Activated CD4-positive, alpha-beta T cell treated with anti-CD3 and anti-CD28 coated beads, Interleukin-2, amount 50 U/mL, for 48 hours (primary cell): ENCODE data around the gene TOMM34.

Experiments
- DNase-seq, 2 experiments: peaks; one replicate each; pipeline ENCODE4 v3.0.0-alpha.2; 2020

TOMM34 gene

DNA sequence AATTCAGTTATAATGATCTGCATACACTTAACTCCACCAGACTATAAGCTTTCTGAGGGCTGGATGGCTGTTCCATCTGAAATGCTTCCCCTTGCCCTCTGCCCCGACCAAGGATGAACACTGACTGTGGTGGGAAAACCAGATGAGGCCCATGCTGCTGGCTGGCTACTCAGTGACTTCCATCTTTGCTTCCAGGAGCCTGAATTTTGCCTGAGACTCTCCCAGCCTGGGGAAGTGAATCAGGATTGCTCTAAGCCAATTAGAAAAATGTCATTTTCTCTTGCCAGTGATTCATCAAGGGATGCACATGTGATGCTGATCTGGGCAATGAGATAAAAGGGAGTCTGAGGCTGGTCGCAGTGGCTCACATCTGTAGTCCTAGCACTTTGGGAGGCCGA, 1.7 kb upstream of the TOMM34 start:
- DNase-seq, result no peak

DNA sequence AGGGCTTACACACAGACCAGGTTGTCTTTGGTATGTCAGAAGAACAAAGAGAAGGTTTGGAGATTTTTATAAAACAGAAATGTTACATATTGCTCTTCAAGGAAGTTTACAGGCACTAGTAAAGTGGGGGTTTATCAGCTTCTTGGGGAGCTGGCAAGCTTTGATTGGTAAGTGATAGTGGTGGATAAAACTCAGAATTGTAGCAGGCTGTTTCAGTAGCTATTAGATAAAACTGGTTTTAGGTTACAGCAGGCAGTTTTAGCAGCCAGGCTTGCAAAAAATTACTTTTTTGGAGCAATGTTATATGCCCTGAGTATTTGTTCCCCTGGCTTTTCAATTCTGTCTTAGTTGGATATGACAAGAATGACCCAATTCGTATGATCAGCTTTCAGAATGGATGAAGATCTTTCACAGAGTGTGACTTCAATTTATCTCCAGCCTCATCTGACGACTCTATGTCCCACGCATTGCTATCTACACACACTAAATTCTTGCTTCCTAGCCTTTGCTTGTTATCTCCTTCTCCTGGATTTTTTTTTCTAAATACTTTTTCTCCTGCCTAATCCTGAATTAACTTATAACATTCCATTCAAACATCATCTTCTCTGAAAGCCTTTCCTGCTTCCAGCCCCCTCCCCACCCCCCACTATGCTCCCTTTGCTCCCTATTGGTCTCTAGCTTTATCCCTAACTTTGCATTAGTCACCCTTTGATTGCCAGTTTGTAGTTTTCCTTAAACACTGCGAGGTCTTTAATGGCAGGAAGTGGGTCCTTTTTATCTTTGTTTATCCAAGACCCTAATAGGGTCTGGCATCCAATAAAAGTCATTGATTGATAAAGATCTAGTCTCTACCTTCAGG, 1.0 kb upstream of the TOMM34 start:
- no peak for DNase-seq

GRCh38 chr20:44959638-44960102, 527 bp downstream of the TOMM34 start:
- peak; percentile 76 to 80 for DNase-seq

DNA sequence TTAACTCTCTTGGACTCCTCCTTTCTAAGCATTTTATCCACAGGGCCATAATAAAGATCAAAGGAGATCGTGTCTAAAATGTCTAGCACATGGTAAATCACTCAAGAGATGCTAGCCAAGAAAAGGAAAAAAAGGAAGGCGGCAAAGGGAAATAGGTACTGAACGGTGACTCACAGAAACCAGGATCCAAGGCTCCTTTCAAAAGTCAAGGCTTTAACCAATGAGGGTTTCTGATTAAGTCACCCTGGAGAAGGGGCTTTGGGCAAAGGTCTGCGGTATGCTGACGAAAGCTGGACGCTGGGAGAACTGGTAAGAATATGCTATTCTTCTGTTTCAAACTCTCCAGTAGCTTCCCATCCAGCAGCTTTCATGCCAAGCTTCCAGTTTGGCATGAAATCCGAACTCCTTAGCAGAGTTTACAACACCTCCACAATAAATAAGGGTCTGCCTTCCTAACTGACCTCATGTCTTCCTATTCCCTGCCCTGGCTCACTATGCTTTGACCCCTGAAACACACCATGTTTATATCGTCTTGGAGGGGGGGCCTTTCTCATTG, 1.0 kb downstream of the TOMM34 start:
- DNase-seq, result peak; percentile 43 to 62

DNA sequence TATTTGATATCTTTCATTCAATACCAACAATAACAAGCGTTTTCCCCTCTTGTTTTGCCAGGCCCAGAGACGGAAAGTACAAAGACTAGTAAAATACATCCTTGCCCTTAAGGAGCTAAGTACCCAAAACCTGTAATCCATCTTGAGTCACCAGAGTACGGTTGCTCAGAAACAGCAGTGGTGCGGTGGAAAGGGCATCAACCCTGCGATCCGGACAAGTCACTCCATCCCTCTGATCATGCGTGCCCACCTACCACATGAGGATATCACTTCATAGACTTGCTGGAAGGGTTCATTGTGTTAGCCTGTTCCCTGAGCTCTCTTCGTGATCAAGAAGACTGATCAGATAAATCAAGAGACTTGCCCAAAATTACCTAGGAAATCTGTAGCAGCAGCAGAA, 1.9 kb downstream of the TOMM34 start:
- no peak for DNase-seq

DNA sequence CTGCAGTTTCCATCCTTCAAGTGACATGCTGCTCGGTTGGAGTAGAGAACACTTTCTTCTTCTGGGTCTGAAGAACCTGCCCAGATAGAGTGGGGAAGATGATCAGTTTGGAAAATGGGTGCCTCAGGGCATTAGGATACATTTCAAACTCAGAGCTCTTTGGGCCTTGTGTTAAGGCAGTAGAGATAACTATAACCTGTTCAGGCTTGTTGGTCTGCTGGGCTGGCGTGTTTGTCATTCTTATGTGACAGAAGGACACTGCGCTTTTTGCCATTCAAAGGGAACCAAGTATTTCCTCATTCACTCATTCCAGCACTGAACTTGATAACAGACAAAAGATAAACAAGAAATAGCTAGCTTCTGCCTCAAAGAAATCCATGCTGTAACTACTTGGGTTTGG, 3.8 kb downstream of the TOMM34 start:
- DNase-seq, result no peak

- no peak for DNase-seq
Measured at GRCh38 chr20:44955270-44955669, 4.9 kb downstream of the TOMM34 start.

DNA sequence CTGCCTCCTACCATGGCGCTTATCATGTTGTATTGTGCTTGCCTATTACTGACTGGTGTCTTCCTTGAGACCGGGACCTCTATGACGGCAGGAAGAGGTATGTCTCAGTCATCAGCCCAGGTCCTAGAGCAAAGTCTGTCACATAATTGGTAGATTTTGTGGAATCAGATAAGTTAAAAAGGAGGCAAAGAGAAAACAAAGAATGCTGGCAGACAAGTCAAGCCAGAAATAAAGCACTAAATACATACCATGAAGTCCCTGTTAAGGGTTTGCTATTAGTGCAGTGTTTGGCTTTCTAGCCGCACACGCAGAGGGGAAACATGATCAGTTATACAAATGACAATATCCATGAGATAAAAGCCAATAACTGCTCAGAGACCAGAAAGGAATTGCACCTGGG, 6.0 kb downstream of the TOMM34 start:
- no peak for DNase-seq

DNA sequence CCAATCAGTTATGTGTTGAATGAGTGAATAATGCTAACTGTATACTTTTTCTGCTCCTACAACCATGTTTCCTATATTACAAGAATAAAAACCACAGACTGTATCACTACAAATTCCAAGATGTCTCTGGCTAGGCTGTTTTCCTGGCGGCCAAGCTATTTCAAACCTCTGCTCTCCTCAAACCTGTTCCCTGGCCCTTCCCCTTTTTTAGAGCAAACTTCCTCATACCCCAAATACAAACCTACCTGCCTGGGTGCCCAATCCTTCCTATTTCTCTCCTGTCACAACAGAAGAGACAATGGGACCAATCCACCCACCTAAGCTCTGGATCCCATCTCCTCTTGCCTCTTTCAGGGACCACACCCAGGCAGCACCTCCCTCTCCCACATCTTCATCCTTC, 7.5 kb downstream of the TOMM34 start:
- DNase-seq, result no peak

DNA sequence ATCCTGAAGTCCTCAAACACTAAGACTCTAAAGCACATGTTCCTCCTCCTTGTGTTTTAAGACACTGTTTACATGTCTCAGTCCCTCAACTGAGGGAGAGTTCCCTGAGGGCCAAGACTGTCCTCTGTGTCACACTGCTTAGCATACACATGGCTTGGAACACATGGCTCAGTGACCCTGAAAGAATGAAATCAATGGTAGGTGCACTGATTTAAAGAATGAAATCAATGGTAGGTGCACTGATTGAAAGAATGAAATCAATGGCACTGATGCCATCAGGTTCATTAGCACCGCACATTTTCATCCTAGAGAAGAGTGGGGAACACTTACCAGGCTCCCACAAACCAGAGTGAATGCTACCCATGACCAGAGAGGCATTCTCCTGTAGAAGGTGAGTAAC, 9.8 kb downstream of the TOMM34 start:
- DNase-seq, result no peak

- DNase-seq, result no peak
Measured at GRCh38 chr20:44948513-44948912, 11.7 kb downstream of the TOMM34 start.

GRCh38 chr20:44948107-44948506, 12.1 kb downstream of the TOMM34 start:
- no peak for DNase-seq

DNA sequence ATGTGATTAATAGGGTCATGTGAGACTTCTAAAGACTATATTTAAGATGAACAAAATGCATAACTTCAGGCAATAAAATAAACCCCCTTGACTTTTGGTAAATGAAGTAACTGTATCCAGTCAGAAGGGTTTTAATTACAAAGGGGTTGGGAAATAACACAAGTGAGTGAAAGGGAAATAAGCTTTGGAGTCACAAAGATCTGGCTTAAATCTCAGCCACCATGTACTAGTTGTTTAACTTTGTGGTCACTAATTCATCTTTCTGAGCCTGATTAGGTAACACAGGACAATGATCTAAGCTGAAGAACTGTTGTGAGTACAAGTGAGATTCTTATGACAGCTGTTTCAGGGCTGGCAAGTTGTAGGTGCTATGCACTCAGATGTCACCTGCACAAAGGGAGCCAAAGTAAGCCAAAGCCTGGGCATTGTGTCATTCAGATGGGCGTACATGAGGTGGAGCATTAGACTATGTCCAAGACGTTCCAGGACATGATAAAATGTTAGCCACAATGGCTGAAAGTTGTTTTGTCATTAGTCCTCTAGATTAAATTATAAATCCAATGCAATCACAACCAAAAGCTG, 13.8 kb downstream of the TOMM34 start:
- DNase-seq, result no peak

- no peak for DNase-seq
Measured at GRCh38 chr20:44945261-44945660, 14.9 kb downstream of the TOMM34 start.

DNA sequence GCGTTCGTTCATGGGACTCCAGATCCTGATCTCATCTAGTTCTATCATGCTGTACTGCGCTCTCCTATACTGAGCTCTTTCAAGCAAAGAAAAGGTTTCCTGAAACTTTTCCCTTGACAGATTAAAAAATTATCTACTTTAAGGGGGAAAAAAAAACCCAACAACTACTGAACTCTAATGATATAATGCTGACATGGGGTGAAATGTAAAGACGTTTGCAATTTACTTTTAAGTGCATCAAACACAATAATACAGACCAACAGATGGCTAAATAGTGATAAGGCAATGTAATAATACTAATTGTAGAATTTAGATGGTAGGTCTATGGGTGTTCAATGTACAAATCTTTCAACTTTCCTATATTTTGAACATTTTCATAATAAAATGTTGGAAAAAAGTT, 16.4 kb downstream of the TOMM34 start:
- no peak for DNase-seq

DNA sequence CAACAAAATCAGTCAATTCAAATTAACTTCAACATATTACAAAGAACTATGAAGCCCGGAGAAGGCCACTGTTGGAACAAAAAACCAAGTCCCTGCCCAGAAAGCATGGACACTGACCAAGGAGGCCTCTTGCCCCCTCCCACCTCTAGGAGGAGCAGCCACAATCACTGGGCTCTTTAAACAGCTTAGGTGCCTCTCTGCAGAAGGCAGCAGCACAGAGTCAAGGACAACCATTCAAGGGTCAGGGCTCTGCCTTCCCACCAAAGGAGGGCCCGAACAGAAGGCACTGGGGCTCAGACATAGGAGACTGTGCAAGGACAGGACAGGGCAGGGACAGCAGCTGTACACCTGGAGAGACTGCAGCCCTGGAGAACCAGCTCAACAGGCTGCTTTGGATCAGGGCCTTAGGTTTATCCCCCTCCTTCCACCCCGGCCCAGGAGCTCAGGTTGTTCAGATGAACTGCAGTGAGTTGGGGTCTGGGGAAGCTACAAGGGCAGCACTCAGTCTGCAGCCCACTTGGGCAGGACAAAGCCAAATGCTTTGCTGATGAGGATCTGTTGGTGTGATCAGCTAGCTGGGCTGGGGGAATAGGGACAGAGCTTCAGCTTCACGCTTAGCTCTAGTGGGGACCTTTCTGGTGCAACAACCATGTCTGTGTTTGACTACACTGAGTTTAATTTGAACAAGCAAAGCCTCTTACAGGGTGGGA, 17.8 kb downstream of the TOMM34 start:
- no peak for DNase-seq

DNA sequence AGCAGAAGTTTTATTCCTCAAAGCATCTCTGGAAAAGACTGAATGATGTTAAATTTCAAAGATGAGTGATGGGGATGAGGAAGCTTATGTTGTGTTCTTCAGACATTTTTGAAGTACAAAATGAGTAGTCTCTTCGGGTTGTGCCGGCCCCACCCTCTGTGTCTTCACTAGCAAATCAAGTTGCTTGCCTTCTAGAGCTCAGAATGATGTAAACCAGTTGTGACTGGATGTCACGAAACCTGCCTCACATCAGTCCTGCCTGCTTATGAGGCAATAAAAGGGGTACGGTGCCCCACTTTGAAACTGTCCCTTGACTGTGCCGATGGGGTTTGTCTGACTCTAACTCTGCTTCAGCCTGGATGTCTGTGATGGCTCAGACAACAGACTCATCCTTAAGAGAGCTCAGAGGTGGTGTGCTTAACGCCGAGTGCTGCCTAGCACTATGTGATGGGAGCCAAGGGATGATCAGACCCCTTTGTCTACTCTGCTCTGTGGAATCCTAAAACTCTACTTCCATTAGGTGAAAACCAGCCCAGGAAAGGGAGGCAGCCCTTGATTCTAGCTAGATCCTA, 19.0 kb downstream of the TOMM34 start:
- no peak for DNase-seq

DNA sequence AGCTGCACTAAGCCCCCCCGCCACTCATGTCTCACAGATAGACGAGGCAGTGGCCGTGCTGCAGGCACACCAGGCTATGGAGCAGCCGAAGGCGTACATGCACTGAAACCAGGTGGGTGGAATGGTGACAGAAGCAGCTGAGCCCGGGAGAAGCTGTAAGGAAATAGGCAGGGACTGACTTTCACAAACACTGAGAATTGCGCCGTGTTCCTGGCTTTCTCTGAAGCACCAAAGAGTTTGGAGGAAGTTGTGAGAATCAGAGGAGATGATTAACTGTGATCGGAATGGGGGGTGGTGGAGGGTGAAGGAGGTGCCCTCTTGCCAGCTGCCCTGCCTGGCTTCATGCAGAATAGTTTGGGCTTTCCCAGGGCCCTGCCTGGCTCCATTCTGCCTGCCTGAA, 21.6 kb downstream of the TOMM34 start:
- no peak for DNase-seq

DNA sequence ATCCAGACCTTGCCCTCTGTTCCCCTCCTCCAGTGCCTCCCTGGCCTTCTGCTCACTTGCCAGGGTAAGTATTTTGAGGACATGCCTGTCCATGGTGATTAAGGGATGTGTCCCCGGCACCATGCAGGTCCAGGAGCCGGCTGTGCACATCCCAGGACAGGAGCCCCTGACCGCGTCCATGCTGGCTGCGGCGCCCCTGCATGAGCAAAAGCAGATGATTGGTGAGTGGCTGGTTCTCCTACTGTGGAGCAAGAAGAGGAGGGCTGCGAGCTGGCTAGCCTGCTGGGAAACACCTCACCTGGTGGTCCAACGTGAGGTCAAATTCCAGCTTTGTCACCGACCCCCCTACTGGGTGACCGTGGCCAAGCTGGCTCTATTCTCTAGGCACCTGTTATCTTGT, 23.7 kb downstream of the TOMM34 start:
- DNase-seq, result no peak

DNA sequence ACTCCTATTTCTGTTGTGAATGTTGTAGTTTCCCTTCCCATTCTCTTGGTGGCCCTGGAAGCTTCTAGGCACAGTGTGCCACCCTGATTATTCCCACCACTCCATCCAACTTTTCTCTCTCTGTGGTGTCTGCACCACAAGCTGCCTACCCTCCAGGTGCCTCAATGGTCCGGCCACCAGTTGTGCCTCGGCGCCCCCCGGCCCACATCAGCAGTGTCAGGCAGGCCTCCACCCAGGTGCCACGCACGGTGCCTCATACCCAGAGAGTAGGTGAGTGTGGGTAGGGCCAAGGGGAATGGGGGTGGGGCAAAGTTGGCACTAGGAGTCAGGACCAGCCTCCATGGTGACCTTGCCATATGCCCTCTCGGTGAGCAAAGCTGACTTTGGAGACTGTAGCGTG, 27.3 kb downstream of the TOMM34 start:
- no peak for DNase-seq

- DNase-seq, result no peak
Measured at GRCh38 chr20:44931911-44932310, 28.3 kb downstream of the TOMM34 start.

GRCh38 chr20:44930517-44931168, 29.6 kb downstream of the TOMM34 start:
- DNase-seq, result no peak

DNA sequence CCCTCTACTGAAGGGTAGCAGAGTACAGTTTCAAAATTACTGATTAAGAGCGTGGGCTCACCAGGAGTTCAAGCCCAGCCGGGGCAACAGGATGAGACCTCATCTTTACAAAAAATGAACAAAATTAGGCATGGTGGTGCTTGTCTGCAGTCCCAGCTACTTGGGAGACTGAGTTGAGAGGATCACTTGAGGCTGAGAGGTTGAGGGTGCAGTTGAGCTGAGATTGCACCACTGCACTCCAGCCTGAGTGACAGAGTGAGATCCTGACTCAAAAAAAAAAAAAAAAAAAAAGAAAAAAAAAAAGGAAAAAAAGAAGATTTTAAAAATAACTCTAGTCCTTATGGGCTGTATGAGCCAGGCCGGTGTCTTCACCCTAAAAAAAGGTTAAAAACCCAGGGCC, 31.6 kb downstream of the TOMM34 start:
- DNase-seq, result no peak
